GM18526 (cell line): Measurements from ENCODE around the gene PYGM.

ENCODE experiments used
- POLR2A ChIP-seq: IDR thresholded peaks from 3 replicates; pipeline ENCODE4 v1.6.1; 2011; ENCODE audit not compliant: insufficient read length; ENCODE audit errors: extremely low read depth

Gene PYGM

DNA sequence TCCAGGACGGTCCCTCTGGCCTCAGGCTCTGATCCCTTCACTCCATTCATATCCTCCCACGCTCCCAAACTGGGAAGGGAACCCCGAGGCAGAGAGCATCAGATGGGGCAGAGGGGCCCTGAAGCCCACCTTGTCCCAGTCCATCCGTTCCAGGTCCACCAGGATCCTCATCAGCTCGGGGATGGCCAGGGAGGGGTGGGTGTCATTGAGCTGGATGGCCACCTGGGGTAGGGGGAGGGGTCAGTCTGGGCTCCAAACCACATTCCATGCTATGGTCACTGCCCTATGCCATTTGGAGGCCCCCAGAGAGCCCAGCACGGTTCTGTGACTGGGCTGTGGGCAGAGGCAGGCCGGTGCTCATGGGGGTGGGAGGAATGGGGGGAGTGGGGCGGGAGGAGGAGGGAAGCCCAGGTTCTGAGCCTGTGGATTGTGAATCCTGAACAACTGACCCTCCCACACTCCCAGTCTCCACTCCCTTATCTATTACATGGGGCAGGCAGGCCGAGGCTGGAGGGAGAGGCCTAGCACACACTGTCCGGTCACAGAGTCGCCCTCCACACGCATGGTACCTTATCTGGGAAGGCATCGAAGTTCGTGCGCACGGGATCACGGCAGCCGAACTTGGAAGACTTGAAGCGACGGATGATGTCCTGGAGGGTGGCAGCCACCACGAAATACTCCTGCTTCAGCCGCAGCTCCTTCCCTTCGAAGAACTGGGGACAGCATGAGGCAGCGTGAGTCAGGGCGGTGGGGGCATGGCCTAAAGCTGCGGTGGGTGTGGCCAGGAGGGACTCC lies 5.5 kb downstream of the PYGM start:
- TF ChIP-seq POLR2A = no peak

DNA sequence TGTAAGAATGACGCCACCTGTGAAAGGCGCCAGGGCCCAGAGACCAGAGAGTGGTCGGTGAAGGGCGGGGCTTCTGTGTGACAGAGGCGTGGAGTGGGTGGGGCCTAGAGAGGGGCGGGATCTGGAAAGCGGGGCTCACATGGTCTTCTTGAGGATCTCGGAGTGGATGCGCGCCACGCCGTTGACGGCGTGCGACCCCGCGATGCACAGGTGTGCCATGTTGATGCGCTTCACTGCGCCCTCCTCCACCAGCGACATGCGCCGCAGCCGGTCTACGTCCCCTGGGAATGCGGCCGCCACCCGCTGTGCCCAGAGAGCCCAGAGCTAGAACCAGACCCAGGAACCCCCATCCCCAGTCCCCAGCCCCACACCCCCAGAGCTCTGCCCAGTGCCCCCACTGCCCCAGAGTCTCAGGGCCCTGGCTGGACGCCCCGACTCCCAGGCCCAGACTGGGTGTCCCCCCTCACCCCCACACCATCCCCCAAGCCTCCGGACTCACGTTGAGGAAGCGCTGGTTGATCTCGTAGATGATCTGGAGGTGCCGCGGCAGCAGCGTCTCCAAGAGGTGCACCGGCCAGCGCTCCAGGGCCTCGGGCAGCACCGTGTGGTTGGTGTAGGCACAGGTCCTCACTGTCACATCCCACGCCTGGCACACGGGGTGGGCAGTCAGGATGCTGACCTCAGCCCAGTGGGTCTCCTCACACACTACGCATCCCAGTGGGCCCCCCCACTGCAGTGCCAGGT lies 6.2 kb downstream of the PYGM start:
- TF ChIP-seq POLR2A = no peak

DNA sequence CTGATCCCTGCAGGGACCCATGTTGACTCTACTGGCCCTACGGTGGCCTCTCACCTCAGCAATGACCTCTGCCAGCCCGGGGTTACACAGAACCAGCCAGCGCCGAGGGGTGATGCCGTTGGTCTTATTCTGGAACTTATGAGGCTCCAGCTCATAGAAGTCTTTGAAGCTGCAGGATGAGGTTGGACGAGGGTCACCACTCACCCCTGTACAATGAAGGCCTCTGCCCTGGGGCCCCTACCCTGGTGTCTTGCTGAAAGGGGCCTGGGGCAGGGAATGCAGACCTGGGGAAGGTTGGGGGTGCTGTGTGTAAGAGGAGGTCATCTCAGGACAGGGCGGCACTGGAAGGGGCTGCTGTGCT lies 6.8 kb downstream of the PYGM start:
- no peak for TF ChIP-seq POLR2A

DNA sequence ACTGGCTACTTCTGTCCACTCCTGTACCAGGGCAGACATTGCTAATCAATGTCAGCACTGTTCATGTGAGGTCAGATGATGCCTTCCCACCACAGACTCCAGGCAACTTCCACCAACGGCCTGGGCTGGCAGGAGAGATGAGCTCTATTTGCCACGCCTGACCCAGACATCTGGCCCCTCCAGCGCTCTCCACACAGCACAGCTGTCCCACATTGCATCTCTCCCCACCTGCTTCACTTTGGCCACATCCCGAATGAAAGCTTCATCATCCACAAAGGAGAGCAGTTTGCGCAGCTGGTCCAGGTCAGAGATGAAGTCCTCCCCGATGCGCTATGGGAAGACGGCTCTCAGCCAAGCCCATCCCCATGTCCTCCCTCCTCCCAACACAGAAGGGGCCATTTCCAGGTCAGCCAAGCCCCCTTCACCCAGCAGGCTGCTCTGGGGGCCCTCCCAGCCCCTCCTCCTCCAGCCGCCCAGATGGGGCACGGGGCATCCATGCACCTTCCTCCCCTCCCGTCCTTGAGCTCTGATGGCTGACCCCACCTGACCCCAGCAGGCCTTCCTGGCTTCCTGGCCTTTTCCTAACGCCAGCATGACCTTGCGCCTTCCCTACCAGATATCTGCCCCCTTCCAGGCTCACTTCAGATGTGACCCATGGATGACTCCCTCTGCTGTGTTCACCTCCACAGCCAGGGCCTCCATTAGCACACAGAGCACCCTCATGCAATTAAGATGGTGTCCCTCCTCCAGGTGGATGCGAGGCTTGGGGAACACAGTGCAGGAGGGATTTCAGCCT lies 7.4 kb downstream of the PYGM start:
- TF ChIP-seq POLR2A = no peak

DNA sequence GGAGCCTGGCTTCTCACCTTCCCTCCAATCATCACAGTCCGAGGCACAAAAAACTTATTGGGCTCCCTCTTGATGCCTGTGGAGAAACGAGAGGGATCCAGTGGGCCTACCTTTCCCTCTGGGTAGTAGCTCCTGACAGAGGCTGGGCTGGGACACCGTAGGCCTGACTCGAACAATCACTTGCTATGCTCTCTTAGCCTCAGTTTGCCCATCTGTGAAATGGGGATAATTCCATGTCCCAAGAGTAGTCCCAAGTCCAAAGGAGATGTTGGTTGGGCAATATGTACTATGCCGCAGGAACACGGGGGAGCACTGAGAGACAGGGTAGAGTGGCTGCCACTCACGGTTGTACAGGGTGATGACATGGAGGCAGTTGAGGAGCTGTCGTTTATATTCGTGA lies 8.2 kb downstream of the PYGM start:
- TF ChIP-seq POLR2A = no peak

DNA sequence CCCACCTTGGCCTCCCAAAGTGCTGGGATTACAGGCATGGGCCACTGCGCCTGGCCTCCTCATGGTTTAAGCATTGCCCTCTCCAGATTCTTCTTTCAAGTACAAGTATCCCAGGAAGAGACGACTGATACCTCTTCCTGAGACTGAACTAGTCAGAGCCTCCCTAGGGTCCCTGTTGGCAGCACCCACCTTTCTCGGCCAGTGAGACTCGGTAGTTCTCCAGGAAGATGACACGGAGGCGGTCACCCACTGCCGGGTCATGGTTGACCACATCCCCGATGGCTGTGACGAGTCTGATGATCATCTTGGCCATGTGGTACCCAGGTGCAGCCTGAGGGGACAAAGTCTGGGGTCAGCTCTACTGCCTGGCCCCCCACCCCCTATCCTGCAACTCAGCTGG lies 8.6 kb downstream of the PYGM start:
- TF ChIP-seq POLR2A = no peak

DNA sequence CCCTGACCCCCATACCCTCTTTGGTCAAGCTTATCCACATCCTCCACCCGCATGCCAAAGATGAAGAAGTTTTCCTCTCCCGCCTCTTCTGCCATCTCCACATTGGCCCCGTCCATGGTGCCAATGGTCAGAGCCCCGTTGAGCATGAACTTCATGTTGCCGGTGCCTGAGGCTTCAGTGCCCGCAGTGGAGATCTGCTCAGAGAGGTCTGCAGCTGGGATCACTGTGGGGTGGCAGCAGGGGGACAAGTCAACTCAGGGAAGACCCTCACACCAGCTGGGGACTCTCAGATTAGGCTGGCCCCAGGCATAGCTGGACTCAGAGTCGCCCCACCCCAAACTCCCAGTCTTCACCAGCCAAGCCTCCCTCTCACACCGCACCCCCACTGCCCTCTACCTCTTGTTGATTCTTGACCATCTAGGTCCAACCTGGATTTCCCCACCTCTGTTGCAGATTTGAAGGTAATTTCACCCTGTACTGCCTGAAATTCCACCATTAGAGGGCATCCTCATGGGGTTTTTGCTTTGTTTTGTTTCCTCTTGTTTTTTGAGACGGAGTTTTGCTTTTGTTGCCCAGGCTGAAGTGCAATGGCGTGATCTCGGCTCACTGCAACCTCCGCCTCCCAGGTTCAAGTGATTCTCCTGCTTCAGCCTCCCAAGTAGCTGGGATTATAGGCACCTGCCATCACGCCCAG lies 9.3 kb downstream of the PYGM start:
- no peak for TF ChIP-seq POLR2A

DNA sequence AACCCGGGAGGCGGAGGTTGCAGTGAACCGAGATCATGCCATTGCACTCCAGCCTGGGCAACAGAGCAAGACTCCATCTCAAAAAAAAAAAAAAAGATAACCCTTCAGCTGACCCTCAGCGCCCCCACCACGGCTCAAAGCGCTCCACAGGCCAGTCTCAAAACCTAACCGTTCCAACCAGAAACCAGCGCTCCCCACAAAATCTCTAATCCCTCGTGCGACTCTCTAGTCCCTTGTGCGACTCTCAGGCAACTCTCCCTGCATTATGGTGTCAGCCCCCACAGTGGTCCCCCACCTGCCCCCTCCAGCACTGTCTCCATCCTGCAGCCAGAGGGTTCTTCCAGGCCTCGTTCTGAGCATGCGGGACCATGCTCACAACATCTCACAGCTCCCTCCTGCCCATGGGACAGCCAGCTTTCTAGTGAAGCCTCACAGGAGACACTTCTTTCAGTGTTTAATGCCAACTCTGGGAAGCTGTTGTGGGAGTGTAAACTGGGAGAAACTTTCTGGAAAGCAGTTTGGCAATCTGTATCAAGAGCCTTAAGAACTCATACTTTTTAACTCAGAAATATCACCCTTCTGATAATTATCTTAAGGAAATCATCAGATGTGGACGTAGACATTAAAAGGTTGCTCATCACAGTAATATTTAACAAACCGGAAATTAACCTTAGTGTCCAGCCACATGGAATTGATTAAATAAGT lies 11.7 kb downstream of the PYGM start:
- no peak for TF ChIP-seq POLR2A

DNA sequence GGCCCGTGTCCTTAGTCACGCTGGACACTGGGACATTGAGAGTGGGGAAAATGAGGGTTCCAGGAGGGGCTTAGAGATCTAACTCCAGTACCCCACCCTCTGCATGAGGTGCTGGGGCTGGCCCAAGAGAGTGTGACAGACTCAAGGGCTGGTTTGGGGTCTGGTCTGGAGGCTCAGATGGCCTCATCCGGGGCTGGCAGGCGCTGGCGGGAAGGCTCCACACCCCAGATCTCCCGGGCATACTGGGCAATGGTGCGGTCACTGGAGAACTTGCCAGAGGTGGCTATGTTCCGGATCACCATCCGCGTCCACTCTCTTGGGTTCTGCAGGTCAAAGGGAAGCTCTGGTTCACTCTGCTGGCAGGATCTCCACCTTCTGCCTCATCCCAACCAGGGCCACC lies 13.3 kb downstream of the PYGM start:
- no peak for TF ChIP-seq POLR2A

DNA sequence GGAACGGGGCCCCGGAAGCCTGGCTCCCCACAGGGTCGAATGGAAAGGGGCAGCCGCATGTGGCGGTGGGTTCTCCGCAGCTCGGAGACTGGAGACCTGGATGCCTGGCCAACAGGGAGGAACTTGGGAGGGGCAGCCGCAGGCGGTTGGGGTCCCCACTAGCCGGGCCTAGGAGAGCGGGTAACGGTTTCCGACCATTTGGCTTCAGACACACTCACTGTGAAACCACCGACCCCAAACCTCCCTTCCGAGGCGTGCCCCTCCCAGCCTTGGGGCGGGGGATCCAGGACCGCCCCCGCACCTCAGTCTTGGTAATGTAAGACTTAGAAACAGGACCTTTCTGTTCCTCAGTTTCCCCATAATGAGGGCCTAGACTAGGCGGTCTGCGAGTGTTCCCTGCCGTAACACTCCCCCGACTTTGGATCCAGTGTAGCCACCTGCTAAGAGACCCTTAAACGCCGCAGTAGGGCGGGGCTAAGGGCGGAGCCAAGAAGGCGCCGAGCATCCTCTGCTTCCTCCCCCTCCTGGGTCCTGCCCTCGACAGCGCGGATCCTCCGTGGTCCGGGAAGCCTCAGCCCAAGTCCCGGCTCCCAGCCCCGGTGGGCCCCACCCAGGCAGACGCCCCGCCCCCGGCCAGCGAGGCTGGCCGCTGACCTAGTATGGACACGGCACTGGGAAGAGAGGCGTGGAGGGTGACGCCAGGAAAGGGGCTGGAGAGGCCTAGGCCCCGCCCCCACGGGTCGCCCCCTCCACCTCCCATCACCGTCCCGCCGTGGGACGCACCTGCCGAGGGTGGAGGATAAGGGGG lies 14.0 kb downstream of the PYGM start:
- no peak for TF ChIP-seq POLR2A

DNA sequence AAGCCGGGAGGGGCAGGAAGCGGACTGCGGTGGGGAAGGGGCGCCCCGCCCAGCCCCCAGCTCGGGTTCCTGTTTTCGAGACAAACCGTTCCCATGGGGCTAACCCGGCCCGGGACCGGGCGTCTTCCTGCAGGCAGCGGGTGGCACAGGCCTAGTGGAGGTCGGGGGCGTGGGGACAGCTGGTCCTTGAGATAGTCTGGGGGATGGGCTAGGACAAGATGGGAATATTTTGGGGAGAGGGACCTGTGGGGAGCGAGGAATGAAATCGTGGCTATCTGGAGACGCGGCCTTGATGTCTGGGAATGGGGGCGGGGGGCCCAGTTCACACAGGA lies 14.6 kb downstream of the PYGM start:
- no peak for TF ChIP-seq POLR2A

DNA sequence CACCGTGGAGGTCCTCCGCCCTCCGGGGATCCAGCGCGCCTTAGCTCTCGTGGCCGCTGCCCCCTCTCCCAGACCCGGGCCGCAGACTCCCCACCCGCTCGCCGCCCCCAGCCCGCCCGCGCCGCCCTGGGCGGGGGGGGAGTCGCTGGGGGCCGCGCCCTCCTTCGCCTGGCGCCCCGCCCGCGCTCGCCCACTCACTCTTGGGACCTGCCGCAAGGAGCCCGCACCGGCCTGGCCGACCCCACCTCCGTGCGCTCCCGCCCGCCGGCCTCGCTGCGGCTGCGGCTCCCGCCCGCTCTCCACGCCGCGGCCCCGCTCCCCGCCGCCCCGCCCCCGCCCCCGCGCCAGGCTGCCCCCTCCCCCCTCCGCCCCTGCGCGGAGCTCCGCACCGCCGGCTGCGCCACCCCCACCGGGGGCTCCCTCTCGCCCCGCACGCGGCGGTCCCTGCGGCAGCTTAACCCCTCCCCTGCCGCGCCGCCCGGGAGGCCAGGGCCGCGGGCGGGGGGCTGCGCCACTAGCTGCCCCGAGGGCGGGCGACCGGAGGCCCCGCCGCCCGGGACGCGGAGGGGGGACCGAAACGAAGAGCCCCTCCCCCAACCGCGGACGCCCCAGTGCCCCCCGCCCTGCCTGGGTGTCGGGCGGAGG lies 15.1 kb downstream of the PYGM start:
- no peak for TF ChIP-seq POLR2A
